ENCODE results near the gene MYO19.
A peak's percentile ranks its signal among the peaks of the same experiment; 100 is the strongest.

MYO19 gene, protein sequence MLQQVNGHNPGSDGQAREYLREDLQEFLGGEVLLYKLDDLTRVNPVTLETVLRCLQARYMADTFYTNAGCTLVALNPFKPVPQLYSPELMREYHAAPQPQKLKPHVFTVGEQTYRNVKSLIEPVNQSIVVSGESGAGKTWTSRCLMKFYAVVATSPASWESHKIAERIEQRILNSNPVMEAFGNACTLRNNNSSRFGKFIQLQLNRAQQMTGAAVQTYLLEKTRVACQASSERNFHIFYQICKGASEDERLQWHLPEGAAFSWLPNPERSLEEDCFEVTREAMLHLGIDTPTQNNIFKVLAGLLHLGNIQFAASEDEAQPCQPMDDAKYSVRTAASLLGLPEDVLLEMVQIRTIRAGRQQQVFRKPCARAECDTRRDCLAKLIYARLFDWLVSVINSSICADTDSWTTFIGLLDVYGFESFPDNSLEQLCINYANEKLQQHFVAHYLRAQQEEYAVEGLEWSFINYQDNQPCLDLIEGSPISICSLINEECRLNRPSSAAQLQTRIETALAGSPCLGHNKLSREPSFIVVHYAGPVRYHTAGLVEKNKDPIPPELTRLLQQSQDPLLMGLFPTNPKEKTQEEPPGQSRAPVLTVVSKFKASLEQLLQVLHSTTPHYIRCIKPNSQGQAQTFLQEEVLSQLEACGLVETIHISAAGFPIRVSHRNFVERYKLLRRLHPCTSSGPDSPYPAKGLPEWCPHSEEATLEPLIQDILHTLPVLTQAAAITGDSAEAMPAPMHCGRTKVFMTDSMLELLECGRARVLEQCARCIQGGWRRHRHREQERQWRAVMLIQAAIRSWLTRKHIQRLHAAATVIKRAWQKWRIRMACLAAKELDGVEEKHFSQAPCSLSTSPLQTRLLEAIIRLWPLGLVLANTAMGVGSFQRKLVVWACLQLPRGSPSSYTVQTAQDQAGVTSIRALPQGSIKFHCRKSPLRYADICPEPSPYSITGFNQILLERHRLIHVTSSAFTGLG

DNA sequence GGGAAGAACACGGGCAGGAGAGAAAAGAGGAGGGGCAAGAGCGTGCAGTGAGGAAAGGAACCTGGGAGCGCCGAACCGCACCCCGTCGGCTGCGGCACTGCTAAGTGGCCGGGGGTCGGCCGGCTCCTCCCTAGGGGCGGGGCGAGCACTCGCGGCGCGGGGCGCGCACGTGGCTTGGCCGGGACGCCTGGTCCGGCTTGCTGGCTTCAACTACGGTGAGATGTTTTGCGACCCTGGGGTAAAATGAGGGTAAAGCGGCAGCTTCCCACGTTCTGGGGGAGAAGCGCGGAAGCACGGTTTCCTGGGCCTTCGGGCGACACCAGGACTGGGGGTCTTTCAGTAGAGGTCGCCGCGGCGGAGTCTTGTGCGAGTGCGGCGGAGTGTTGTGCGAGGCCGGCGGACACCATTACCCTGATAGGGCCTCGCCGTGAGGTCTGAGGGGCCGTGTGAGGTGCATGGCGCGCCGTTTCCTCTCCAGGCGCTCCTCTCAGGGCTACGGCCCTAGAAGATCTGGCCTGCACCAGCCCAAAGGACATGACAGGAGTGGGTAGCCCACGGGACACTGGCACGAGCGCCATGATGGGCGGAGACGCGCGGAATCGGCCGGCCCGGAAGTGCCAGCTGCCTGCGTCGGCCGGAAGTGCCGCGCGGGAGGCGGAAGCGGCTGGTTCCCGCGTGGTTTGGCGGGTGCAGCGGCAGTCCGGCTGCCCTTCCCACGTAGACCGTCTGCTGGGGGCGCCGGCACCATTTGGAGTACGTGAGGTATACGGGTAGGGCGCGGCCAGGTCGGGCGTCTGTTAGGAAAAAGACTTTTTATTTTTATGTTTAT lies at the start of gene MYO19, which contains the start of gene PIGW:
MYO19 (minus strand) TSS at position 29 of the 829 bp plus-strand sequence. CDS start 2,330 bp downstream, outside the sequence.
PIGW (plus strand) TSS at position 148 of the 829 bp plus-strand sequence. CDS start 2,115 bp downstream, outside the sequence.
- no peak for DNase-seq (ENCODE audit: low read depth)

DNA sequence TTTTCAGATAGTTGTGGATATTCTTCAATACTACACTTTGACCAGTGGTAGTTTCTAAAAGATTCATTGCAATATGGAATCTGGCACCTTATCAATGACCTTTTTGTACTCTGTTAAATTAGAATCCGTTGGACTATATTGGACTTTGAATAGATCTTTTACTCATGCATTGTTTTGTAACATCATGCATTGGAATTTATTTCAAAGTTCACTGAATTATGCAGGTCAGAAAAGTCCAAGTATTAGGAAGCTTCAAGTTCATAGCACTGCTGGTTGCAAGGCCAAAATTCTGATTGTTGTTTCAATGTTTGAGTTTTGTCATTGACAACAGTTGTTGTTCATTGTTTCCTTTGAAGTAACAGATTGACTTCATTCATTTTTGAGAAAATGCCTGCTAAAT lies 49.1 kb upstream of the MYO19 start:
- no peak for DNase-seq (ENCODE audit: low read depth)

DNA sequence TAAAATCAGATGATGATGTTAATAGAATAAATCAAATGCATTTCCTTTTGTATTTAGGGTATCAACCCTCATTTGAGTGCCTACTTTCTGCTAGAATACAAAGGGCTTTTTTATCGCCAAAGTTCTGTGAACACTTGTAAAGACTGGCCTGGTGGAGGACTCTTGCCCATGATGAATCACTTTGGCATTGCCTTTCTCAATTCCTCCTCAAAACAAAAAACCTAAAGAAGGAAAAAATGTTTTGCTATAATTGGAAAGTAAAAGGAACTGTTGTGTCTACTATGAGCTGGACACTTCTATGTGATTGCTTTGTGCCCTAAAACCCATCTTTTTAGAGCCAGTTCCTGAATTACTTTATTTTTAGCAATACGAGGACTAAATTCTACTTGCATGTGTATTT lies 44.0 kb upstream of the MYO19 start:
- DNase-seq (ENCODE audit: low read depth) = no peak

DNA sequence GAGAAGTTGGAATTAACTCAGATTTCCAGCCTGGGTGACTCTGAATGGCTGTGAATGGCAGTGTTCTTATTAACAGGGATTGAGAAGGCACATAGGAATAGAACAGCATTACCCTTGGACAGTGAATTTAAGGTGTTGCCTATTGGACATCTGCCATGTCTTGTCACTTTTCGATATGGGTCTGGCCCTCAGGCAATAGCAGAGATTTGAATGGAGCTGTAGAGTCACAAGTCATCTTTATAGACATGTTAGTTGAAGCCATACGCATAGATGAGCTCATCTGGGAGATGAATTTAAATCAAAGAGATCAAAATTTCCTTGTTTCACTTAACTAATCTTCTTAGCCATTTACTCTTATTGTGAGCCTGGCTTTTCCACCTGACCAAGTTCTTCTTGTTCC lies 42.1 kb upstream of the MYO19 start:
- DNase-seq (ENCODE audit: low read depth) = no peak

DNA sequence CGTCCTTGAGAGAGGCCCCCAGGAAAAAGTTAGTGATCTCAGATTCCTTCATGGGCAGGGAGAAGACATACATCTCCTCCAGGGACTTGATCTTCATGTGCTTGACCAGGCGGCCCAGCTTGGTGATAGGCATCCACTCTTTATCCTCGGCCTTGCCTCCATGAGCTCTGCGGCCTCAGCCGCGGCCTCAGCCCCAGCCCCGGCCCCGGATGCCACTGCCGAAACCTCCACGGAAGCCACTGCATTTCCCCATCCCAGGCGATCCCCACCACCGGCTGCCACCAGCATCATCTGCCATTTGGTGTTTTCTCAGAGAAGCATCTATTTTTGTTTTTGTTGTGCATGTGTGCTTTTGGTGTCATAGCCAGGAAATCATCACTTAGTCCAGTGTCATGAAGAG lies 40.4 kb upstream of the MYO19 start:
- no peak for DNase-seq (ENCODE audit: low read depth)

DNA sequence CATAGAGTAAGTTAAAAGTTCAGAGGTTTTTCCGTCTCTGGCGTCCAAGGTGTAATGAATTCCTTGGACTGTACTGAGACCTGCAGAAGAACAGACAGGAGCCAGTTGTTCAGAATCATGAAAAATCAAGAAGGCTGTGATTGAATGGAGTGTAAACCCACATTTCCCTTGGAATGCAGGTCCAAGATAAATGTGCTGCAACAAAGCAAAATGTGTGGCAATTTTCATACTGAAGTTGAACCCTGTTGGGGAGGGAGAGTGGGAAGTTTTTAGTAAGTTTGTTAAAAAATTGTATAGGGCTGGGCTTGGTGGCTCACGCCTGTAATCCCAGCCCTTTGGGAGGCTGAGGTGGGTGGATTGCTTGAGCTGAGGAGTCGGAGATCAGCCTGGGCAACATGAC lies 31.4 kb upstream of the MYO19 start:
- no peak for DNase-seq (ENCODE audit: low read depth)

DNA sequence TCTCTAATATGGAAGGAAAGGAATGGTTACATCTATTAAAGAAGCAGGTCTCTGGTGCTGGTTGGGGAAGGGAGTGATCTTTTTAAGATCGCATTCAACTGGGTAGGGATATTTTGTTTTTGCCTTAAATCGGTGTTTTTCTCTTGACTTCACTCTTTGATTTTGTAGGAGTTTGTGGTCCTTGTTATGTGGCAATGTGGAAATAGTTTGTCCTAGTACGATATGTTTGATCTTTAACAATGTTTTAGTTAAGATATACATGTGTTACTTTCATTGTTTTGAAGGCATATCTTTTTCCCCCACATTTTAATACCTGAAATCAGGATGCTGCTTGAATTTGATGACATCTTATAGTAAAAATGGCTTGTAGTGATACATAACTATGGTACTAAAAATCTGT lies 18.8 kb upstream of the MYO19 start:
- no peak for DNase-seq (ENCODE audit: low read depth)

DNA sequence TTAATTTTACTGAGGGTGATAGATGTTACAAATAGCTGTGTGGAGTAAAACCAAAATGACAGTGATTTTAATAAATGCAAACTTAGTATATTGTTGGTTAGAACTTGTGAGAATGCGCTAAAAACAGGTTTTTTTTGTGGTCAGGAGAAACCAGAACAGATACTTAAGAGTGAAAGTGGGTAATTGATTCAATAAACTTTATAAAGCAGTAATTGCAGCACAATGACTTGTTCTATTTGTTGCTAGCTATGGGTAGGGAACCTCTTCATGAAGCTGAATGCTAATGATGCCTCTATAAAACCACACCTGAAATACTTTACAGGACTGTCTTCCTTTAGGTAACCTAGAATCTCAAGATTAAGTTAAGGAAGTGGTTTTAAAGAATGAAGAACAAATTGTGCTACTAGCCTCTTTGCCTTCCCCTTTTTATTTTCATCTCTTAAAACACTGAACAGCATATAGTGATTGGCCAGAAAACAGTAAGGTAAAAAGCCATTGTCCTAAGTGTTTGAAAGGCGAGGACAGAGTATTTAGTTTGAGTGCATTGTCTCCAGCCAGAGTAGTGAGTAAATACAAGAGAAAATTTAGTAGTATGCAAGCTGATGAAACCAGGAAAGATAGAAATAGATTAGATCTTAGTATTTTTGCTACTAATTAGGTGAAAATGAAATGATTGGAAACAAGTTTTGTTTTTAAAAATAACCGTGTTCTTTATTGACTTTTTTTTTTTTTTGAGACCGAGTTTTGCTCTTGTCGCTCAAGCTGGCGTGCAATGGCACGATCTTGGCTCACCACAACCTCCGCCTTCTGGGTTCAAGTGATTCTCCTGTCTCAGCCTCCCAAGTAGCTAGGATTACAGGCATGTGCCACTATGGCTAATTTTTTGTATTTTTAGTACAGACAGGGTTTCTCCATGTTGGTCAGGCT lies 16.1 kb upstream of the MYO19 start:
- DNase-seq (ENCODE audit: low read depth) = no peak

DNA sequence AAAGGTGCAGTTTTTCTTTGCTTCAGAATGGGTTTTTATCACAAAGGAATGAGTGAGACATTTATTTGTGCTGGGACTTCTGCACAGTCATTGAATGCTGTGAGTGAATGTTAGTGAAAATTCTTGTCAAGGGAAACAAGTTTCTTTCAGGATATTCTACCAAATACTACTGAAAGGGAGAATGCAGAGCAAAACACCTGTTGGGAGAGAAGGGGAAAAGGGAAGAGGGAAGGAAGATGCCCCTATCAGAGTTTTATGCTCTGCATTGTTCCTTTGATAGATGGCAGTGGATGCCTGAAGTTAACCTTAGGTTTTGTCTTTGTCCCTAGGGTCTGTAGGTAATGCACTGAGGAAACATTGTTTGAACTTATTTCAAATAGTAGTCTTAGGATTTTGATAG lies 13.1 kb upstream of the MYO19 start:
- DNase-seq (ENCODE audit: low read depth) = no peak

DNA sequence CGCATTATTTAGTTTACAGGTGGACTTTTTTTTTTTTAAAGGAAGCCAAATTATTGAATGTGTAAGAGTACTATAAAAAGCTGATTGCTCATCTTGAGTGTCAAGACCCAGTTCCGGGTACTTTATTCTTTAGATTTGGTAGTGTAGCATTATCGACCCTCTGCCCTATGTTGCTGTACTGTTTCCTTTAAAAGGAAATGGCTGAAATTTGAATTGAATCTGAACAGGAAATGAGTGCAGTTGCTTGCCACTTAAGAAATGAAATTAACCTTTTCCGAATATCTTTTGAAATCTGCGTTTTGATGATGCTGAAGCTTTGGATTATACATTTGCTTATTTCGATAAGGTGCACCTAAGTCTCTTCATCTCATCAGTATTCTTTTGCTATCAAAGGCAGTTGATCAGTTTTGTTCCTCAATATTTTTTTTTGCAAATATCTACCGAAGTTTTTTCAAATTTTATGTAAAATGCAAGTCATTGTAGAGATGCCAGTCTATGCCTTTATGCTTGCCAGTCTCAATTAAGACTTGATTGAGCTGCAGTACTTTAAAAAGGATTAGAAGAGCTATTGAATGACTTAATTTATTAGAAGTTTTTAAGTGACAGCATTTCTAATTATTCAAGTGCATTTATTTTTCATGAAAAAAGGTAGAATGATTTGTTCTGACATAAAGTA lies 11.9 kb upstream of the MYO19 start:
- DNase-seq (ENCODE audit: low read depth) = no peak

DNA sequence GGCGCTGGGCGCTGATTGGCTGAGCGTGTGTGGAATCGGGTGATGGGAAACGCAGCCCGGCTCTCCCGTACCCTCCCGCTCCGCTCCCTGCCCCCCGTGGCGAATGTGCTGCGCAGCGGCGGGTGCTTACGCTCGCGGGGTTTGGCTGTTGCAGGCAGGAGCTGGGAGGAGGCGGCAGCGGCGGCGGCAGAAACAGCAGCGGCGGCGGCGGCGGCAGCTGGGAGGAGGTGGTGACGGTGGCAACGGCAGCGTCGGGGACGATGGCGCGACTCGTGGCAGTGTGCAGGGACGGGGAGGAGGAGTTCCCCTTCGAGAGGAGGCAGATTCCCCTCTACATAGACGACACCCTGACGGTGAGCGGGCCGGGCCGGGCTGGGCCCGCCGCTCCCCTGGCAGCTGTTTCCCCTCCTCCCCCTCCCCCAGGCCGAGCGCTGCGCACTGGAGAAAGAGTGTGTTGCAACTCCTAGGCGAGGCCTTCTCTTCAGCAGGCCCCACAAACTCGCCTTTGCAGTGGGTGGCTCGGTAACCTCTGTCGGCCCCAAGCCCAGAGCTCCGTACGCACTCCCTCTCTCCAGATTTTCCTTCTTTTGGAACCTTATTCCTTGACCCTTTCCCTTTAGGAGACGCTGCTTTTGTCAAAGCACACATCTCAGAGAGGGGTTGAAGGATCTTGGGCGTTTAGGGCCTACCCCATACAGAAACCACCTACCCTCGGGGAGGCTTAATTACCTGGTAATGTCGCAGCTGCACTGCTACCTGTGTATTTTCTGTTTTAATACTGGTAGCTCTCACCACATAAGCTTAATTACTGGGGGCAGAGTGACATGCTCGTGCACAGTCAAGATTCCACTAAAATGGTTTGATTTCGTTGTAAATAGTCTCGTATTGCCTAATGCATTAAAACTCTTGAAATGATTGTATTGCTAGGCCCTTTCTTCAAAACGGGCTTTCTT lies 11.1 kb upstream of the MYO19 start:
- peak; percentile 91 for DNase-seq (ENCODE audit: low read depth)

DNA sequence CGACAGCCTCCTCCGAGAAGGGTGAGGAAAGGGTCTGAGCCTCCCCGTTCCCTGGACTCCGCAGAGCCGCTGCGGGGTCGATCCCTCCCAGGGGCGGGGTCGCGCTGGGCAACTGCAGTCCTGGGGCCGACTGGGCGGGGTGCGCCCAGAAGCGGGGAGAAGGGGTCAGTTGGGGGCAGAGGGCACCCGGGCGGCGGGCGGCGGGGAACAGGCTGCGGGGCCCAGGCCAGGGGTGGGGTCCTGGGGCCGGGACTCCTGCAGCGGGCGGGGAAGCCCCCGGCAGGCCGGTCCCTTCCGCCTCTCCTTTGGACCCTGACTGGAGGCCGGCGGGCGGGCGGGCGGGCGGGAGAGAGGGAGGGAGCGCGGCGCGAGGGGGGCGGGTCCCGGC lies 10.4 kb upstream of the MYO19 start:
- DNase-seq (ENCODE audit: low read depth) = no peak

DNA sequence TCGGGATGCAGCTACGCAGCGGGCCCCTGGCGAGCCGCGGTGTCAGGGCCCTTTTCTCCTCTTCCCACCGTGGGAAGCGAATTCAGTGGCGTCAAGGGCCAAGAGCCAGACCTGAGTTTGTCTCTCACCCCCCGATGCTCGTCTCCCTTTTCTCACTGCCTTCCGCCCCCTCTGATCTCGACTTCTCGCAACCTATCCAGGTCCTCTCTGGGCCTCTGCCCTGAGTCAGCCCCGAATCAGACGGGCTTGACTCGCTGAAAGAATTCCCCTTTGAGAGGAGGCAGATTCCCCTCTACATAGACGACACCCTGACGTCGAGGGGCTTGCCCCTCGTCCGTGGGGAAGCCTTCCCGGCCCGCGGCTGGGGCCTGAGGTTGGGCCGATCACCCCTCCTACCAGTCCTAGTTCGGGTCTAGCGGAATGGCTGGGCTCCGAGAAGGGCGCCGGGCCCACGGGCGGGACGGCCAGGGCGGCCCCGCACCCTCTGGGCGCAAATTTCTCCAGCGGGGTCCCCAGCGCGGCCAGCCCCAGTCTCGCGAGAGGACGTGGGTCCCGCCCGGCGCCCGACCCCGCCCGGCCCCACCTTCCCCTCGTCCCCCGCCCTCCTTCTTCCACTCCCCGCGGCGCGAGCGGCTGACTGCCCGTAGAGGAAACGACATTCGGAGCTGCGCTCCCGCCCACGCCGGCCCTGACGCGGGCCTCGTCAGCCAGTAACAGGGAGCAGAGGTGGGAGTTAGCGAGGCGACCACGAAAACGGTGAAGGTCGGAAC lies 9.8 kb upstream of the MYO19 start, which contains the start of gene GGNBP2:
GGNBP2 (plus strand) TSS at position 613 of the 770 bp plus-strand sequence. CDS start 806 bp downstream, outside the sequence.
- peak; percentile 63 for DNase-seq (ENCODE audit: low read depth)

DNA sequence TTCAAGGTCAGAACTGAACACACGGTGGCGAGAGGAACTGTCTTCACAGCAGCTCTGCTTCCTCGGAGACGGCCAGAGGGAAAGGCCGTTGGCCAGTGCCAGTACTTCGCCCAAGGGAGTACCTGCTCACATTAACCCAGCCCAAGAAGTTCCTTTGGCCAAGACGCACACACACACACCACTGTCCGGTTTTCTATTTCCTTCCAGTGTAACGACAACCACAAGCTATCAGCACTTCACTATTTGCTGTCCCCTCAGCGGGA lies 9.3 kb upstream of the MYO19 start:
- DNase-seq (ENCODE audit: low read depth) = no peak

DNA sequence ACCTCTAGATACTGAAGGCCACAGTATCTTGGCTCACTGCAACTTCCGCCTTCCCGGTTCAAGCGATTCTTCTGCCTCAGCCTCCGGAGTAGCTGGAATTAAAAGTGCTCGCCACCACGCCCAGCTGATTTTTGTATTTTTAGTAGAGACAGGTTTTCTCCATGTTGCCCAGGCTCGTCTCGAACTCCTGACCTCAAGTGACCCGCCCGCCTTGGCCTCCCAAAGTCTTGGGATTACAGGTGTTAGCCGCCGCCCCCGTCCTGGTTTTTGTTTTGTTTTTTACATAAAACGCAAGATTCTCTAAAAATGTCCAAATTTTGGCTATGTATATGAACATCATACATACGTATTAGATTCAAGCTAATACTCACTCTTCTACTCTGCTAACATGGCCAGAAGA lies 8.1 kb upstream of the MYO19 start:
- DNase-seq (ENCODE audit: low read depth) = no peak

DNA sequence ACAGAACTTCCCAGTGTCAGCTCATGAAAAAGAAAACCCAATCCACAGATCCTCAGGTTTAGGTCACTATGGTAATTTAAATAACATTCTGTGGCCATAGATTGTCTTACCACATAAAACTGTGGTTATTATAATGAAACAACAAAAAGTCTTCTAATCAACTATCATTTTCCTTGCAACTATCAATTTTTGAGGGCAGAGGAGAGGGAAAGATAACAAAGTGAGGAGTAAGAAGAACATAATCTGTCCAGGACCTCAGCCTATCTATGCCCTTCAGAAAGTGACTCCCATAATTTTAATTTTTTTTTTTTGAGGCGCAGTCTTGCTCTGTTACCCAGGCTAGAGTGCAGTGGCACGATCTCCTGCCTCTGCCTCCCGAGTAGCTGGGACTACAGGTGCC lies 6.0 kb upstream of the MYO19 start:
- no peak for DNase-seq (ENCODE audit: low read depth)

DNA sequence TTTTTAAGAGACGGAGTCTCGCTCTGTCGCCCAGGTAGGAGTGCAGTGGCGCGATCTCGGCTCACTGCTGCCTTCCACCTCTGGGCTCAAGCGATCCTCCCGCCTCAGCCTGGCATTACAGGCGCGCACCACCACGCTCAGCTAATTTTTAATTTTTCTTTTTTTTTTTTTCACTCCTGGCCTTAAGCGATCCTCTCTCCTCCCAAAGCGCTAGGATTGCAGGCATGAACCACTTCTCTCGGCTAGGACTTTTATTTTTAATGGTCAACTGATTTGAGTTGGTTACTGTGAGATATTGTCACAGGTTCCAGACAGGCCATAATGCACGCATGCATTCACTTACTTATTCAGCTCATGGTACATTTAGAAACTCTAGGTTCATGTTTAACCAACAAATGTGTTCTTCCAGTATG lies 1.0 kb upstream of the MYO19 start:
- no peak for DNase-seq (ENCODE audit: low read depth)

Measured in non-pigmented ciliary epithelial cell (primary cell).